ENCODE data around the gene WWC2.

Gene WWC2

DNA sequence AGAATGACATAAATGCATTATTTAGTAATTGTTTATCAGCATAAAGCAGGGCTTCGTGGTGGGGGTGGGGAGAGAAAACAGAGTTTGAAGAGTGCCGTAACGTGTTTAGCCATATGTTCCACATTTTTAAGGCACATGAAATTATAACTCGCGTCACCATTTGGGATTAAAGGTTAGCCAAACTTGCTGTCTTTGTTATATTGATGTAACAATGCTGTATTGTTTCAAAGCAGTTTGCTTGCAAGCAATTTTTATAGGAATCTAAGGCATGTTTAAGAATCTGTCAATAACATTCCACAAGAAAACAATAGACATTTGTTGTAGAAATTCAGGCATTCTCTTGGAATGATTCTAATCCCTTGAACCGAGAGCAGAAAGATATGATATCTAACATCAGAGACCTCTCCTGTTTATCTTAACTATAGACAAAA is 142.7 kb downstream of the WWC2 start:
- TF ChIP-seq, protein P1, sequence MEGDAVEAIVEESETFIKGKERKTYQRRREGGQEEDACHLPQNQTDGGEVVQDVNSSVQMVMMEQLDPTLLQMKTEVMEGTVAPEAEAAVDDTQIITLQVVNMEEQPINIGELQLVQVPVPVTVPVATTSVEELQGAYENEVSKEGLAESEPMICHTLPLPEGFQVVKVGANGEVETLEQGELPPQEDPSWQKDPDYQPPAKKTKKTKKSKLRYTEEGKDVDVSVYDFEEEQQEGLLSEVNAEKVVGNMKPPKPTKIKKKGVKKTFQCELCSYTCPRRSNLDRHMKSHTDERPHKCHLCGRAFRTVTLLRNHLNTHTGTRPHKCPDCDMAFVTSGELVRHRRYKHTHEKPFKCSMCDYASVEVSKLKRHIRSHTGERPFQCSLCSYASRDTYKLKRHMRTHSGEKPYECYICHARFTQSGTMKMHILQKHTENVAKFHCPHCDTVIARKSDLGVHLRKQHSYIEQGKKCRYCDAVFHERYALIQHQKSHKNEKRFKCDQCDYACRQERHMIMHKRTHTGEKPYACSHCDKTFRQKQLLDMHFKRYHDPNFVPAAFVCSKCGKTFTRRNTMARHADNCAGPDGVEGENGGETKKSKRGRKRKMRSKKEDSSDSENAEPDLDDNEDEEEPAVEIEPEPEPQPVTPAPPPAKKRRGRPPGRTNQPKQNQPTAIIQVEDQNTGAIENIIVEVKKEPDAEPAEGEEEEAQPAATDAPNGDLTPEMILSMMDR (IDR thresholded peaks at IDR 0.05; ENCODE audit: borderline replicate concordance, insufficient read depth, low read depth, low read length), result no peak
- no peak overlapping the region for H3K4me3 ChIP-seq (ENCODE audit: low read depth, low read length)

DNA sequence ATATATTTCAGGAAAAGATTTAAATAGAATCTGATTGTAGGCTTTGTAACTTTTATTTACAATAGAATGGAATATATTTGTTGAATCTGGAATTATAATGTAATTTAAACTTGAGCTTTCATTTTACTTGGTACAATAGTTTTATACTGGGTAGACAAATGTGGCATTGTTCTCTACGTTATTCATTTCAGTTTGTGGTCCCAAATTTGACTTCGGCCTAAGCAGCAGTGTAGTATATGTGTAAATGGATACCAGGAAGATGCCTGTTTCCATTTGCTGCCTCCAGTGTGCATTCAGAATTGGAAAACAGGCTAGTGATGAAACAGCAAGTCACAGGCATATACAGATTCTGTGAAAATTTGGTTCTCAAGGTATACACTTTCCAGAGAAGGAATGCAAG is 143.2 kb downstream of the WWC2 start:
- H3K4me3 ChIP-seq (ENCODE audit: low read depth, low read length), result no peak overlapping the region
- TF ChIP-seq, protein P1 (IDR thresholded peaks at IDR 0.05; ENCODE audit: borderline replicate concordance, insufficient read depth, low read depth, low read length), result no peak

DNA sequence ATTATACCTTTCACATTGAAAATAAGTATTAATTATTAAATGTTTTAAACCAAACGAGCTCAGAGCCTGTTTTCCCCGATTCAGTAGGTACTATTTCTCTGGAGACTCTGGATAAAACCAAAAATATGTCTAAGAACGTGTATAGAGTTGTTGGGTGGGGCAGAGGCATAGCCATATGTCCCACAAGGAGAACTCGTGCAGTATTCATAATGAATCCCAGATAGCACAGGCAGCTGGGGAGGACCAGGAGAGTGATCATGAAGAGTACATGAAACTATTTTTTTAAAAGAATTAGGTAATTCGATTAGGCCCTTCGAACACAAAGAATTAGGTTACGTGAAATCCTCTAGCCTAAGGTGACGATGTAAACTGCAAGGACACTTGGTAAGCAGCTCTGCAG is 145.0 kb downstream of the WWC2 start:
- H3K4me3 ChIP-seq (ENCODE audit: low read depth, low read length), result no peak overlapping the region
- TF ChIP-seq, protein P1 (IDR thresholded peaks at IDR 0.05; ENCODE audit: borderline replicate concordance, insufficient read depth, low read depth, low read length), result no peak

DNA sequence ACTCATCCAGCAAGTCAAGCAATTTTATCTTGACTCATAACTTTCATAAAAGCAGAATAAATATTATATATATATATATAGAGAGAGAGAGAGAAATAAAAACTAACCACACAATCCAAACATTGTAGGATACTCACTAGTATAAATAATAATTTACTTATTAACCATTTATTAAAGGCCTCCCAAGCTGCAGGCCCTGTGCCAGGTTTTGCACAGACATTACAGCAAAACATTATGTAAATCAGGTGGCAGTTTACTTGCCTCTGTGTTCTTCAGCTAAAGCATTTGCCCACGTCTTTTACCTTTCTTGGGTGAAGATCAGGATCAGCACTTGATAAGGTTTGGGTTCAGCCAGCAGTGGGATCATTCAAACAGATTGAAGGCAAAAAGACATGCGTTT is 145.4 kb downstream of the WWC2 start:
- TF ChIP-seq, protein P1 (IDR thresholded peaks at IDR 0.05; ENCODE audit: borderline replicate concordance, insufficient read depth, low read depth, low read length), result no peak
- H3K4me3 ChIP-seq (ENCODE audit: low read depth, low read length), result no peak overlapping the region

DNA sequence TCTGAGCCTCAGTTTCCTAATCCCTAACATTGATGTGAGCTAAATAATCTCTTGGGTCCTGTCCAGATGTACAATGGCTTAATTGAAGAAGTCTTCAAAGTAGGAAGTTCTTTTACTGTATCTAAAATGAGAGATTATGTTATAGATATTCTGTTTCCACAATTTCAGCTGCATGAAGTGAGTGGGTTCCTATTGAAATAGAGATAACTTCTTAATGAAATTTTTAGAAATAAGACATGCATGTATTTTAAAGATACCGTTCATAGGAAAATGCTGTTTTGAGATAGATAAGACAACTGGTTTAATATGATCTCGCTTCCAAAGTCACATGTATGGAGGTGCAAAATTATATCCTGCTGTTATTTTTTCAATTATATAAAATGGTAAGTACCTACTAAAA is 149.1 kb downstream of the WWC2 start:
- TF ChIP-seq, protein P1 (IDR thresholded peaks at IDR 0.05; ENCODE audit: borderline replicate concordance, insufficient read depth, low read depth, low read length), result no peak
- no peak overlapping the region for H3K4me3 ChIP-seq (ENCODE audit: low read depth, low read length)

DNA sequence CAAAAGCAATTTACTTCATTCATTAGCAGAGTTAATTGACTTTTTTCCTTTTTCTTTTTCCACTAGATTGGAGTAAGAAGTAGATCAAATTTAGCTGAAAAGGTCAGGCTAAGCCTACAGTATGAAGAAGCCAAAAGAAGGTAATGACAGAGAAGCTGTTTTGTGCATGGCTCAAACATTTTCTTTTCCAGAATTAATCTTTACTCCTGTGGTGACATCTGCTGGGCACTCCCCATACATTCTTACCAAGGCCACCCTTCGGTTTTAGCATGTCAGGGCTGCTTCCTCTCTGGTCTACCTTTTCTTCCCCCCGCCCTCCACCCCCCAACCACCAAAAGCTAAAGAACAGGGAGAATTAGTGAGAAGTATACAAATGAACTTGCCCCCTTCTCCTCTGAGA is 150.8 kb downstream of the WWC2 start:
- TF ChIP-seq, protein P1 (IDR thresholded peaks at IDR 0.05; ENCODE audit: borderline replicate concordance, insufficient read depth, low read depth, low read length), result no peak
- H3K4me3 ChIP-seq (ENCODE audit: low read depth, low read length), result no peak overlapping the region

DNA sequence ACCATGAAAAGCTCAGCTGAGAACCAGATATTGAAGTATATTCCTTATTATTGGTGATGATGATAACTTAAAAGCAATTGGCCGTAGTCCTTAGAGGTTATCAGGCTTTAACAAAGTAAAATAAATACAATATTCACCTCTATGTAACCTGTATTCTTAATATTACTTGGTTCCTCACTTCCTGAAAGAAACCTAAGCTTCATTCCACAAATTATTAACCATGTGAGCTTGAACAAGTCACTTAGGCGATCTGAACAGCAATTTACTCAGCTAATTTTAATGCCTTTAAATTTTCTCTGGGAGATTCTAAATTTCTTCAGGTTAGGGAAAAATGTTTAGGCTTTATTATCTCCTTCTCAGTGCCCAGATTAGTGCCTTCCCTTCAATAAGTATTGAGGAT is 151.8 kb downstream of the WWC2 start:
- no peak overlapping the region for H3K4me3 ChIP-seq (ENCODE audit: low read depth, low read length)
- TF ChIP-seq, protein P1 (IDR thresholded peaks at IDR 0.05; ENCODE audit: borderline replicate concordance, insufficient read depth, low read depth, low read length), result no peak

Data from GM12875 (cell line).